Measurements from ENCODE around the gene DOCK11. TPM values are rescaled to one million over a fixed set of nuclear protein-coding genes. Genes with fewer than 3 reads are reported as not detected.

DOCK11 gene
- polyA plus RNA-seq, 3 donors: 20.8 to 39.7 (median 34.8) TPM

GRCh38 chrX:118634336-118634735 is 138.7 kb downstream of the DOCK11 start:
- Mint-ChIP-seq H3K4me3 (peak overlapping the region in 1 of 2 donors; percentile 51), H3K4me1 (peaks cover 30% of the 10 kb centered on the region), H3K27ac (peak overlapping the region in 2 of 7 donors; percentile 30 to 72), H3K36me3 (peaks cover 30 to 49% of the 10 kb centered on the region in 2 donors), H3K9me3 (peaks cover 0 to 6% (median 0%) of the 10 kb centered on the region in 7 donors), H3K27me3 (ENCODE audit: low read depth in 3 of 3) (peaks cover 0 to 2% (median 0%) of the 10 kb centered on the region in 3 donors)
- peaks cover 21 to 32% of the 10 kb centered on the region in 2 donors for H3K4me1 ChIP-seq (ENCODE audit: control insufficient read depth in 1 of 2, insufficient read depth in 2 of 2, low read length in 2 of 2)
- H3K79me2 ChIP-seq (ENCODE audit: insufficient read depth, low read length): no peaks in the 10 kb centered on the region
- 100% methylated on average over 4 of the region's 18 CpGs for WGBS (ENCODE audit: insufficient coverage)
- TF ChIP-seq CTCF (IDR thresholded peaks at IDR 0.05): no peak
- no peak for DNase-seq
- H4K20me1 ChIP-seq (ENCODE audit: insufficient read depth, low read length): no peaks in the 10 kb centered on the region
- H2AFZ ChIP-seq (ENCODE audit: insufficient read depth, low read depth, low read length, poor library complexity, severe bottlenecking): no peak overlapping the region
- no peaks in the 10 kb centered on the region for H3K27me3 ChIP-seq (ENCODE audit: control insufficient read depth in 2 of 2, insufficient read depth in 2 of 2, low read length in 2 of 2)
- no peak overlapping the region for H3K27ac ChIP-seq (ENCODE audit: low read depth in 1 of 2, low read length in 2 of 2)
- H3K9me3 ChIP-seq (replicated peaks in 1 of 2; ENCODE audit: control insufficient read depth in 1 of 2, insufficient read depth in 1 of 2, low read length in 2 of 2): no peaks in the 10 kb centered on the region
- no peak overlapping the region for H3K4me2 ChIP-seq (replicated peaks; ENCODE audit: extremely low read depth, low read length, poor library complexity, severe bottlenecking)
- intact Hi-C loops (cut with micrococcal nuclease): no loop called here
- no peak overlapping the region for H3K9ac ChIP-seq (ENCODE audit: insufficient read depth, low read length, poor library complexity, severe bottlenecking)
- no peak overlapping the region for H3K4me3 ChIP-seq (replicated peaks in 1 of 3; ENCODE audit: low read depth in 2 of 3, low read length in 3 of 3)
- H3K36me3 ChIP-seq (replicated peaks in 1 of 2; ENCODE audit: control insufficient read depth in 1 of 2, insufficient read depth in 2 of 2, low read length in 2 of 2): peaks cover 45 to 62% of the 10 kb centered on the region in 2 donors

GRCh38 chrX:118637997-118638396 is 142.4 kb downstream of the DOCK11 start:
- no peak for DNase-seq
- WGBS (ENCODE audit: insufficient coverage): no CpG with 5 or more reads among the region's 2 CpGs
- Mint-ChIP-seq H3K4me1 (peaks cover 10% of the 10 kb centered on the region), H3K9me3 (peaks cover 0 to 2% (median 0%) of the 10 kb centered on the region in 7 donors), H3K27me3 (ENCODE audit: low read depth in 3 of 3) (no peaks in the 10 kb centered on the region), H3K4me3 (no peak overlapping the region), H3K27ac (no peak overlapping the region), H3K36me3 (peaks cover 41 to 51% of the 10 kb centered on the region in 2 donors)
- intact Hi-C loops (cut with micrococcal nuclease): no loop called here
- H3K79me2 ChIP-seq (ENCODE audit: insufficient read depth, low read length): no peaks in the 10 kb centered on the region
- peaks cover 7 to 8% of the 10 kb centered on the region in 2 donors for H3K4me1 ChIP-seq (ENCODE audit: control insufficient read depth in 1 of 2, insufficient read depth in 2 of 2, low read length in 2 of 2)
- H3K9ac ChIP-seq (ENCODE audit: insufficient read depth, low read length, poor library complexity, severe bottlenecking): no peak overlapping the region
- no peaks in the 10 kb centered on the region for H3K27me3 ChIP-seq (ENCODE audit: control insufficient read depth in 2 of 2, insufficient read depth in 2 of 2, low read length in 2 of 2)
- no peak overlapping the region for H3K4me2 ChIP-seq (replicated peaks; ENCODE audit: extremely low read depth, low read length, poor library complexity, severe bottlenecking)
- H3K4me3 ChIP-seq (replicated peaks in 1 of 3; ENCODE audit: low read depth in 2 of 3, low read length in 3 of 3): no peak overlapping the region
- peaks cover 67 to 89% of the 10 kb centered on the region in 2 donors for H3K36me3 ChIP-seq (replicated peaks in 1 of 2; ENCODE audit: control insufficient read depth in 1 of 2, insufficient read depth in 2 of 2, low read length in 2 of 2)
- no peaks in the 10 kb centered on the region for H3K9me3 ChIP-seq (replicated peaks in 1 of 2; ENCODE audit: control insufficient read depth in 1 of 2, insufficient read depth in 1 of 2, low read length in 2 of 2)
- no peak overlapping the region for H2AFZ ChIP-seq (ENCODE audit: insufficient read depth, low read depth, low read length, poor library complexity, severe bottlenecking)
- no peak overlapping the region for H3K27ac ChIP-seq (ENCODE audit: low read depth in 1 of 2, low read length in 2 of 2)
- TF ChIP-seq CTCF (IDR thresholded peaks at IDR 0.05): no peak
- H4K20me1 ChIP-seq (ENCODE audit: insufficient read depth, low read length): no peaks in the 10 kb centered on the region

Measured in CD14-positive monocyte (primary cell).